Kidney (tissue), 14 donors: Measurements from ENCODE around the gene MFNG. TPM values are rescaled to one million over a fixed set of nuclear protein-coding genes. Genes with fewer than 3 reads are reported as not detected.
A peak's percentile ranks its signal among the peaks of the same experiment; 100 is the strongest.

ENCODE experiments used
- DNase-seq, 5 donors: peaks; one replicate each; pipeline ENCODE4 v3.0.0-alpha.2; 2013 to 2020
- FAIRE-seq: peaks from 2 replicates; lab custom pipeline; 2012; peaks lifted over from hg19 to GRCh38; lab: Jason Lieb, UNC
- H3K27ac ChIP-seq, 2 donors: one replicate each; pipeline ENCODE4 v1.7.0; 2013; ENCODE audit warnings: low read depth in 2 of 2, low read length in 2 of 2, inconsistent platforms in 1 of 2
- H3K27me3 ChIP-seq: one replicate; pipeline ENCODE4 v1.7.1; 2013; ENCODE audit warnings: low read length, inconsistent platforms; ENCODE audit not compliant: control insufficient read depth, insufficient read depth
- H3K36me3 ChIP-seq, 3 donors: one replicate each; pipeline versions ENCODE4 v1.7.0 to v1.7.1; 2013; ENCODE audit warnings: low read length in 3 of 3, control low read depth in 1 of 3, inconsistent platforms in 1 of 3; ENCODE audit not compliant: insufficient read depth in 3 of 3, control insufficient read depth in 2 of 3
- H3K4me1 ChIP-seq, 3 donors: one replicate each; pipeline versions ENCODE4 v1.7.0 to v1.7.1; 2013; ENCODE audit warnings: low read length in 3 of 3, inconsistent platforms in 1 of 3, low read depth in 1 of 3; ENCODE audit not compliant: control insufficient read depth in 2 of 3, insufficient read depth in 2 of 3
- H3K4me3 ChIP-seq, 3 donors: one replicate each; pipeline versions ENCODE4 v1.7.0 to v1.8.1; 2013; ENCODE audit warnings: low read length in 3 of 3, control low read depth in 1 of 3, inconsistent platforms in 1 of 3
- H3K9ac ChIP-seq, 3 donors: one replicate each; pipeline versions ENCODE4 v1.7.0 to v1.7.1; 2013; ENCODE audit warnings: low read length in 3 of 3, control low read depth in 1 of 3, inconsistent platforms in 1 of 3
- H3K9me3 ChIP-seq, 3 donors: one replicate each; pipeline versions ENCODE4 v1.7.0 to v1.7.1; 2013; ENCODE audit warnings: low read length in 3 of 3, control low read depth in 1 of 3, inconsistent platforms in 1 of 3; ENCODE audit not compliant: control insufficient read depth in 2 of 3, insufficient read depth in 1 of 3
- intact Hi-C: fragments of 100-400 bp; cut with DNase I; formaldehyde crosslinking; loops from one replicate; pipeline ENCODE4 v1.11.1; 2022
- polyA plus RNA-seq: library from polyadenylated mRNA; stranded (reverse); fragments of 350-450 nt; fragmentation: Illumina TruSeq; extraction: RNeasy Lipid Tissue Mini Kit (QIAGEN cat#74804); gene quantifications from one replicate; pipeline ENCODE4 v1.2.3, GENCODE V29; 2014; ENCODE audit warnings: low read depth, low replicate concordance; ENCODE audit not compliant: insufficient read depth
- total RNA-seq: library from RNA; stranded (reverse); fragmentation: NEBNext Ultra II Directional; extraction: Animal tissue kit (Norgen Biotek cat#: 25700); gene quantifications from one replicate; pipeline ENCODE4 v1.2.1, GENCODE V29; 2021
- TF ChIP-seq, protein P1 (sequence below): IDR thresholded peaks from 3 replicates; pipeline ENCODE4 v1.5.1; 2012; ENCODE audit warnings: mild to moderate bottlenecking, moderate library complexity, borderline replicate concordance; ENCODE audit not compliant: insufficient read depth; ENCODE audit errors: extremely low read depth
- donor health status: control.
- donor health status: control.
- donor health status: control.
- donor health status: control.
- donor health status: control.
- donor health status: DM: yes; HTN: yes; CAD: no.
- donor health status: Normal renal cell carcinoma (clear cell type).

MFNG gene
- total and polyA plus RNA-seq, 2 donors from 2014 or later, result 9.1 to 31.1 TPM

DNA sequence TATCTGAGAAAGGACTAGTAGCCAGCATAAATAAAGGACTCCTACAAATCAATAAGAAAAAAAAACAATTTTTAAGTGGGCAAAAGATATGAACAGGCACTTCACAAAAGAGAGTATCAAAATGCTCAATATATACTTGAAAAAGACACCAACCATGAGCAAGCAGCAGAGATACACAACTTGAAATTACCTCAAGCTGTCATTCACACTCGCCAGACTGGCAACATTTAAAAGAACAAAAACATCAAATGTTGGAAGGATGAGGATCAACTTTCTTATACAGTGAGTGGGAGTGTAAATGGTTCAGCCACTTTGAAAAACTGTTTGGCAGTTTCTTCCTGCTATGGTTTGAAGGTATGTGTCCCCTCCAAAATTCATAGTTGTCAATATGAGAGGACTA lies 35.0 kb downstream of the MFNG start:
- H3K9me3 ChIP-seq, result no peaks in the 10 kb centered on the region
- FAIRE-seq, result no peak
- TF ChIP-seq, protein P1, sequence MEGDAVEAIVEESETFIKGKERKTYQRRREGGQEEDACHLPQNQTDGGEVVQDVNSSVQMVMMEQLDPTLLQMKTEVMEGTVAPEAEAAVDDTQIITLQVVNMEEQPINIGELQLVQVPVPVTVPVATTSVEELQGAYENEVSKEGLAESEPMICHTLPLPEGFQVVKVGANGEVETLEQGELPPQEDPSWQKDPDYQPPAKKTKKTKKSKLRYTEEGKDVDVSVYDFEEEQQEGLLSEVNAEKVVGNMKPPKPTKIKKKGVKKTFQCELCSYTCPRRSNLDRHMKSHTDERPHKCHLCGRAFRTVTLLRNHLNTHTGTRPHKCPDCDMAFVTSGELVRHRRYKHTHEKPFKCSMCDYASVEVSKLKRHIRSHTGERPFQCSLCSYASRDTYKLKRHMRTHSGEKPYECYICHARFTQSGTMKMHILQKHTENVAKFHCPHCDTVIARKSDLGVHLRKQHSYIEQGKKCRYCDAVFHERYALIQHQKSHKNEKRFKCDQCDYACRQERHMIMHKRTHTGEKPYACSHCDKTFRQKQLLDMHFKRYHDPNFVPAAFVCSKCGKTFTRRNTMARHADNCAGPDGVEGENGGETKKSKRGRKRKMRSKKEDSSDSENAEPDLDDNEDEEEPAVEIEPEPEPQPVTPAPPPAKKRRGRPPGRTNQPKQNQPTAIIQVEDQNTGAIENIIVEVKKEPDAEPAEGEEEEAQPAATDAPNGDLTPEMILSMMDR, result no peak
- no peak overlapping the region for H3K9ac ChIP-seq
- intact Hi-C loops, result no loop called here
- H3K4me3 ChIP-seq, result no peak overlapping the region
- H3K36me3 ChIP-seq, result no peaks in the 10 kb centered on the region
- no peaks in the 10 kb centered on the region for H3K27me3 ChIP-seq
- H3K27ac ChIP-seq, result no peak overlapping the region
- no peaks in the 10 kb centered on the region for H3K4me1 ChIP-seq
- no peak for DNase-seq

DNA sequence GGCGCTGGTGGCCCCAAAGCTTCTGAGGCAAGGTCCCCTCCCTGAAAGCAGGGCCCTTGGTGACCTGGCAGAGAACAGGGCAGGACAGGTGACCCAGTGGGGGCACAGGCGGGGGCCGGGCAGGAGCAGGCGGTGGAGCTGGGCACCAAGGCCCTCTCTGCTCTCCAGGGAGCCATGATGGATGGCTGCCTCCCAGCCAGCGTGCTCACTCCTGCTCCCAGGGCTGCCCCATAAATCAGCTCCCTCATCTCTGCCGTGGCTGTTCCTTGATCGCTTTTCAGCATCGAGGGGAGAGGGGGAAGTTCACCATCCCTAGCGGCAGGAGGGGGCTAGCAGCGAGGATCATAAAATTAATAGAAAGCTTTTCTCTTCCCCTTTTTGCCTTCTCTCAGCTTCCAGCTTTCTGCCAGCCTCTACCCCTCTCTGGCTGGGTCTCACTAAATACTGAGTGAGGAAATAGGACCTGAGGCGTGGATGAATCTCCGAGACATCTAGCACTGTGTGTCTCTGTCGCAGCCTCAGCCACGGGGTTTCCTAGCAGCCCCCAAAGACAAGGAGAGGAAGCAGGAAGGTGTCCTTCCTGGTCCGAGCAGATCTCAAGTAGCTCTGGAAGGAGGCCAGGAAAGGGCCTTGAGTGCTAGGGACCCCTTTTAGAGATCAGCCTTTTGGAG lies 36.7 kb downstream of the MFNG start:
- intact Hi-C loops, result no loop called here
- TF ChIP-seq, protein P1, result no peak

DNA sequence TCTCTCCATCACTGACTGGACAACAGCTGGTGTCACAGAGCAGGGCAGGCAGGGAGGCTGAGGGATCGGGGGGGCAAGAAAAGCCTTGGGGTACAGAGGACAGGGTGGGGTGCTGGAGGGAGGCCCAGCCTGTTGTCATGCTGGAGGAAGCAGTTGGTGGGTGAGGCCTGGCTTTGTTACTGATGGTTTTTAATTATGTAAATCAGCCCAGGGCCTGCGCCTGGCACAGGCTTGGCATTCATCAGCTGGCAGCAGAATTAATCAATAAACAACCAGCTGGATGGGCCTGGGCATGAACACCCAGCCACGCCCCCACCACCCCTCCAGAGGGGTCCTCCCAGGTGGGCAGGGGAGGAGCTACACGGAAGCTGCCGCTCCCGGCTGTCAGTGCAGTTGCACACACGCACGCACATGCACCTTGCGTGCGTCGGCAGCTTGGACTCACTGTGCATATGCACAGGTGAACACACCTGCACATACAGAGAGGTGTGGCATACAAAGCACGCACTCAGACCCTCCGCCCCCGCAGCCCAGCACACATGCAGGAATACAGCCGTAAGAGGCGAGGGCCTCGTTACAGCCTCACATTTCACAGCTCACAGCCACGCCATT lies 37.6 kb downstream of the MFNG start:
- DNase-seq, result peak in 2 of 5 donors; percentile 44 to 64
- Histone ChIP-seq H3K27ac (no peak overlapping the region), H3K4me1 (no peaks in the 10 kb centered on the region), H3K9me3 (no peaks in the 10 kb centered on the region), H3K36me3 (no peaks in the 10 kb centered on the region), H3K27me3 (no peaks in the 10 kb centered on the region), H3K4me3 (no peak overlapping the region), H3K9ac (no peak overlapping the region)
- FAIRE-seq, result no peak
- intact Hi-C loops, result no loop called here
- TF ChIP-seq, protein P1, result no peak

More for the DNA sequence above, 36.7 kb downstream of the MFNG start:
- Histone ChIP-seq H3K27ac (no peak overlapping the region), H3K27me3 (no peaks in the 10 kb centered on the region), H3K4me1 (no peaks in the 10 kb centered on the region), H3K36me3 (no peaks in the 10 kb centered on the region), H3K9me3 (no peaks in the 10 kb centered on the region), H3K4me3 (no peak overlapping the region), H3K9ac (no peak overlapping the region)
- FAIRE-seq, result no peak
- peak in 4 of 5 donors; percentile 44 to 68 (median 48) for DNase-seq
